ENCODE data around the gene COX15.
A peak's percentile ranks its signal among the peaks of the same experiment; 100 is the strongest.
"Not testable (repeated sequence)": the region's sequence is repeated elsewhere in the genome, so short reads cannot be mapped to it uniquely, and the experiment has no call there.

Gene COX15

GRCh38 chr10:99742701-99743100 lies 10.8 kb upstream of the COX15 start:
- peak; percentile 74 for DNase-seq (ENCODE audit: low read depth)
- no peak for TF ChIP-seq CTCF (conservative IDR thresholded peaks at IDR 0.05; ENCODE audit: control insufficient read depth, insufficient read depth, low read depth, low read length)
- no peak overlapping the region for H3K4me3 ChIP-seq (ENCODE audit: control insufficient read depth, low read depth, low read length)

- no peak overlapping the region for H3K4me3 ChIP-seq (ENCODE audit: control insufficient read depth, low read depth, low read length)
- no peak for TF ChIP-seq CTCF (conservative IDR thresholded peaks at IDR 0.05; ENCODE audit: control insufficient read depth, insufficient read depth, low read depth, low read length)
- peak; percentile 64 for DNase-seq (ENCODE audit: low read depth)
Measured at GRCh38 chr10:99742254-99742653, 10.3 kb upstream of the COX15 start.

GRCh38 chr10:99740933-99741559 lies 9.1 kb upstream of the COX15 start:
- TF ChIP-seq CTCF (conservative IDR thresholded peaks at IDR 0.05; ENCODE audit: control insufficient read depth, insufficient read depth, low read depth, low read length): no peak
- DNase-seq (ENCODE audit: low read depth): peak; percentile 44
- no peak overlapping the region for H3K4me3 ChIP-seq (ENCODE audit: control insufficient read depth, low read depth, low read length)

- no peak overlapping the region for H3K4me3 ChIP-seq (ENCODE audit: control insufficient read depth, low read depth, low read length)
- no peak for TF ChIP-seq CTCF (conservative IDR thresholded peaks at IDR 0.05; ENCODE audit: control insufficient read depth, insufficient read depth, low read depth, low read length)
- DNase-seq (ENCODE audit: low read depth): no peak
Measured at GRCh38 chr10:99740260-99740659, 8.3 kb upstream of the COX15 start.

GRCh38 chr10:99734111-99734510 lies 2.2 kb upstream of the COX15 start:
- not testable (repeated sequence) for DNase-seq (ENCODE audit: low read depth); H3K4me3 ChIP-seq (ENCODE audit: control insufficient read depth, low read depth, low read length)

- DNase-seq (ENCODE audit: low read depth): peak; percentile 64
- TF ChIP-seq CTCF (conservative IDR thresholded peaks at IDR 0.05; ENCODE audit: control insufficient read depth, insufficient read depth, low read depth, low read length): no peak
- H3K4me3 ChIP-seq (ENCODE audit: control insufficient read depth, low read depth, low read length): peak overlapping the region; percentile 99
Measured at GRCh38 chr10:99733366-99733765, 1.4 kb upstream of the COX15 start.

GRCh38 chr10:99731306-99732032 lies 458 bp downstream of the COX15 start:
- peak overlapping the region; percentile 99 for H3K4me3 ChIP-seq (ENCODE audit: control insufficient read depth, low read depth, low read length)
- no peak for DNase-seq (ENCODE audit: low read depth)
- TF ChIP-seq CTCF (conservative IDR thresholded peaks at IDR 0.05; ENCODE audit: control insufficient read depth, insufficient read depth, low read depth, low read length): no peak

Measured in fibroblast of mammary gland (primary cell).